ENCODE measurements around the gene CUL4B.
"Not testable (repeated sequence)": the region's sequence is repeated elsewhere in the genome, so short reads cannot be mapped to it uniquely, and the experiment has no call there.

Gene CUL4B

DNA sequence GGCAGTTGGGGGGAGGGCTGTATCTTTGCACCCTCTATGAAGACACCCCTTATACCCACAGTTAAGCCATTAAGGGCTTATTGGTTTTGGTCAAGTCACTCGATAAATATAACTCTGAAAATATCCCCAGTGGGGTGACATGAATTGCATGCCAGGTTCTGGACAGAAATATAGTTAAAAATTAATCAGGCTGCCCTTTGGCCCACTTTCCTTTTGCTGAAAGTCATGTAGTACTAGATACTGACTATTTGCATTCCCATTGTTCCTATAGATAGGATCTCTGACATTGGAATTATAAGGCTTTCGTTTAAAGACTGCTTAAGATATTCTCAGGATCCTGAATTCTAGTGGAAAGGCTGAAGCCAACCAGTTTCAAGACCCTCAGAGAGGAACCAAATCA is 48.1 kb downstream of the CUL4B start:
- no peak for DNase-seq (ENCODE audit: low read depth)
- TF ChIP-seq, protein P1, sequence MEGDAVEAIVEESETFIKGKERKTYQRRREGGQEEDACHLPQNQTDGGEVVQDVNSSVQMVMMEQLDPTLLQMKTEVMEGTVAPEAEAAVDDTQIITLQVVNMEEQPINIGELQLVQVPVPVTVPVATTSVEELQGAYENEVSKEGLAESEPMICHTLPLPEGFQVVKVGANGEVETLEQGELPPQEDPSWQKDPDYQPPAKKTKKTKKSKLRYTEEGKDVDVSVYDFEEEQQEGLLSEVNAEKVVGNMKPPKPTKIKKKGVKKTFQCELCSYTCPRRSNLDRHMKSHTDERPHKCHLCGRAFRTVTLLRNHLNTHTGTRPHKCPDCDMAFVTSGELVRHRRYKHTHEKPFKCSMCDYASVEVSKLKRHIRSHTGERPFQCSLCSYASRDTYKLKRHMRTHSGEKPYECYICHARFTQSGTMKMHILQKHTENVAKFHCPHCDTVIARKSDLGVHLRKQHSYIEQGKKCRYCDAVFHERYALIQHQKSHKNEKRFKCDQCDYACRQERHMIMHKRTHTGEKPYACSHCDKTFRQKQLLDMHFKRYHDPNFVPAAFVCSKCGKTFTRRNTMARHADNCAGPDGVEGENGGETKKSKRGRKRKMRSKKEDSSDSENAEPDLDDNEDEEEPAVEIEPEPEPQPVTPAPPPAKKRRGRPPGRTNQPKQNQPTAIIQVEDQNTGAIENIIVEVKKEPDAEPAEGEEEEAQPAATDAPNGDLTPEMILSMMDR (IDR thresholded peaks at IDR 0.05; ENCODE audit: low read depth, low read length): no peak
- no peak for TF ChIP-seq POLR2A (IDR thresholded peaks at IDR 0.05; ENCODE audit: extremely low read depth, insufficient read length)
- no peak for TF ChIP-seq MYC (IDR thresholded peaks at IDR 0.05; ENCODE audit: low read depth, low read length)
- TF ChIP-seq, protein P2, sequence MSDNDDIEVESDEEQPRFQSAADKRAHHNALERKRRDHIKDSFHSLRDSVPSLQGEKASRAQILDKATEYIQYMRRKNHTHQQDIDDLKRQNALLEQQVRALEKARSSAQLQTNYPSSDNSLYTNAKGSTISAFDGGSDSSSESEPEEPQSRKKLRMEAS (IDR thresholded peaks at IDR 0.05; ENCODE audit: low read depth, low read length): no peak
- no peak overlapping the region for H3K4me3 ChIP-seq (ENCODE audit: low read depth, low read length)

DNA sequence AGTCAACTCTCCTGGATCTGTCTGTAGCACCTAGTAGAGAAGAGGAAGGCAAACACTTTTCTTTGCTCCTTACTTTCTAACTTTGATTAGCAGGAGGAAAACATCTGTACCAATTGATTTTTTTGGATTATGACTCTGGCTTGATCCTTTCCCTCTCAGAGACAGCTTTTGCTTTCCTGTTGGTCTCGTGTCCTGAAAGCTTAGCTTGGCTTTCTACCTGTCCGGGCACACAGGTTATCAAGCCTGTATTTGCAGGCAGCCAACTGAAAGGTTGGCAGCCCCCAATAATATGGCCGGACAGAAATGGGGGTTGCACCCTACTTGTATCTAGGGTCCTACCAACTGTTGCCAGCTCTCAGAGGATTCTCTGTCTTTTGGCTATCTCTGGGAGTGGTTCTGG is 48.5 kb downstream of the CUL4B start:
- DNase-seq (ENCODE audit: low read depth): no peak

DNA sequence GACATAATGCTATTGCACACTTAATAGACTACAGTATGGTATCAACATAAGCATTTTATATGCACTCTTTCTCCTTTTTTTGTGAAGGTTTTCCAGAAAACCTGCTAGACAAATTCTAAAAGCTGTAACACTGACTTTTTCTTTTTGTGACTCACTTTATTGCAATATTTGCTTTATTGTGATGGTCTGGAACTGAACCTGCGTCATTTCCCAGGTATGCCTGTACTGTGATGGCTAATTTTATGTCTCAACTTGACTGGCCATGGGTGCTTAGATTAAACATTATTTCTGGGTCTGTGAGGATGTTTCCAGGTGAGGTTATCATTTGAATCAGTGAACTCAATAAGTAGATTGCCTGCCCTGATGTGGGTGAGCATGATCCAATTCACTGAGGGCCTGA is 56.2 kb downstream of the CUL4B start:
- H3K4me3 ChIP-seq (ENCODE audit: low read depth, low read length): no peak overlapping the region
- TF ChIP-seq, protein P2 (IDR thresholded peaks at IDR 0.05; ENCODE audit: low read depth, low read length): no peak
- TF ChIP-seq MYC (IDR thresholded peaks at IDR 0.05; ENCODE audit: low read depth, low read length) (no peak), POLR2A (IDR thresholded peaks at IDR 0.05; ENCODE audit: extremely low read depth, insufficient read length) (no peak)
- TF ChIP-seq, protein P1 (IDR thresholded peaks at IDR 0.05; ENCODE audit: low read depth, low read length): no peak
- no peak for DNase-seq (ENCODE audit: low read depth)

More for the DNA sequence above, 48.5 kb downstream of the CUL4B start:
- H3K4me3 ChIP-seq (ENCODE audit: low read depth, low read length): no peak overlapping the region
- TF ChIP-seq POLR2A (IDR thresholded peaks at IDR 0.05; ENCODE audit: extremely low read depth, insufficient read length) (no peak), MYC (IDR thresholded peaks at IDR 0.05; ENCODE audit: low read depth, low read length) (no peak)
- TF ChIP-seq, protein P1 (IDR thresholded peaks at IDR 0.05; ENCODE audit: low read depth, low read length): no peak
- TF ChIP-seq, protein P2 (IDR thresholded peaks at IDR 0.05; ENCODE audit: low read depth, low read length): no peak

DNA sequence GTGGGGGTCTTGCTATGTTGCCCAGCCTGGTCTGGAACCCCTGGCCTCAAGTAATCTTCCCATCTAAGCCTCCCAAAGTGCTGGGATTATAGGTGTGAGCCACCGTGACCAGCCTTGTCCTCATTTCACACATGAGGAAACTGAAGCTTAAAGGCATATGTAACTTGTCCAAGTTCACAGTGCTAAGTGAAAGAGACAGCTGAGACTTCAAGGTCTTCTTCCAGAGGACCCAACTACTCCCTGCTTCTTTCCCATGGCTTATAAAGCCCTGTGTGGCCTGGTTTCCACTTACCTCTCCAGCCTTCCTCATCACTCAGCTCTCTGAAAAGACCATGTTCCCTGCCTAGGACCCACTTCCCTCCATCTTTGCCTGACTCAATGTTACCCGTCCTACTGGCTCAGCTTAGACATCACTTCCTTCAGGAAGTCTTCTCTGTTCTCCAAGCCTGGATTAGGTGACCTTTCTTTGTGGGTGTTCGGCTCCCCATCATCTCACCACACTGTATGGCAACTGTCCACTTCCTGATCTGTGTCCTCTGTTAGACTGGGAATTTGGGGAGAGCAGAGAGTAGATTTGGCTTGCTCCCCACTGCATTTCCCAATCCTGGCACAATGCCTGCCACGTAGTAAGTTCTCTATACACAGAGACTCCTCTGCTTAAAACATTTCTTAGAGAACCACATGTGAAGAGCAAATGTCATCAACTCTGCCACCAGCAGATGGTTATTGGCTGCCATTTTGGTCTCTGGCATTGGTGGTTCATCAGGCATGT is 61.3 kb downstream of the CUL4B start:
- H3K4me3 ChIP-seq (ENCODE audit: low read depth, low read length): no peak overlapping the region
- DNase-seq (ENCODE audit: low read depth): no peak
- TF ChIP-seq, protein P2 (IDR thresholded peaks at IDR 0.05; ENCODE audit: low read depth, low read length): no peak
- no peak for TF ChIP-seq MYC (IDR thresholded peaks at IDR 0.05; ENCODE audit: low read depth, low read length)
- TF ChIP-seq, protein P1 (IDR thresholded peaks at IDR 0.05; ENCODE audit: low read depth, low read length): no peak
- no peak for TF ChIP-seq POLR2A (IDR thresholded peaks at IDR 0.05; ENCODE audit: extremely low read depth, insufficient read length)

DNA sequence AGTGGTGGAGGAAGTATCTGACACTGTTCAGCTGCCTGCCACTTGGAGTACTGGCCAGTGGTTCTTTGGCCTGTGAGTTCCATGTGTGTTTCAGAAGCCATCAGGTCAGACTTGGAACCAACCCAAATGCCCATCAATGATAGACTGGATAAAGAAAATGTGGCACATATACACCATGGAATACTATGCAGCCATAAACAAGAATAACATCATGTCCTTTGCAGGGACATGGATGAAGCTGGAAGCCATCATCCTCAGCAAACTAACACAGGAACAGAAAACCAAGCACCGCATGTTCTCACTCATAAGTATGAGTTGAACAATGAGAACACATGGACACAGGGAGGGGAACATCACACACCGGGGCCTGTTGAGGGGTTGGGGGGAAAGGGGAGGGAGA is 70.6 kb downstream of the CUL4B start:
- H3K4me3 ChIP-seq (ENCODE audit: low read depth, low read length); DNase-seq (ENCODE audit: low read depth): not testable (repeated sequence)

DNA sequence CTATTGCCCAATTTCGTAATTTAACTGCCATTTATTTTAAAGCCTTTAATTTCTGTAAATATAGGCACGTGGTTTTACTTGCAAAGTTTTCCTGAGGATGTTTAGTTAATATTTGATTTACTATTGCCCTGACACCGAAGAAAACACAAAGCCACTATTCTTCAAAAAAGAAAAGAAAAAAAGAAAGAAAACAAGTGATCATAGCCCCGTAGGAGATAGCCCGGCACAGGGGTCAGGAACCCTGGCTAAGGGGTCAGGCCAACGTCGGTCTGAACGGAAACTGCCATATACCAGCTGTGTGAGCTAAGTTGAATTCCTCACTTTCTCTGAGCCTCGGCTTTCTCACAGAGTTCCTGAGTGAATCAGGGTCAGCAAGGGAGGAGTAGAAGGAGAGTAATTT is 74.0 kb downstream of the CUL4B start:
- DNase-seq (ENCODE audit: low read depth): peak; percentile 42
- TF ChIP-seq, protein P2 (IDR thresholded peaks at IDR 0.05; ENCODE audit: low read depth, low read length): no peak
- TF ChIP-seq POLR2A (IDR thresholded peaks at IDR 0.05; ENCODE audit: extremely low read depth, insufficient read length): no peak
- TF ChIP-seq MYC (IDR thresholded peaks at IDR 0.05; ENCODE audit: low read depth, low read length): no peak
- TF ChIP-seq, protein P1 (IDR thresholded peaks at IDR 0.05; ENCODE audit: low read depth, low read length): no peak
- peak overlapping the region; percentile 58 for H3K4me3 ChIP-seq (ENCODE audit: low read depth, low read length)

Measured in NB4 (cell line).